Dendritic cell treated with granulocyte-macrophage colony-stimulating factor and Interleukin-4, amounts not matched to agents 40 ng/mL and 50 ng/mL, for 4 days (primary cell): ENCODE measurements around the gene TTC36.
"Not testable (repeated sequence)": the region's sequence is repeated elsewhere in the genome, so short reads cannot be mapped to it uniquely, and the experiment has no call there.

Experiments
- H3K27ac Mint-ChIP-seq: one replicate; pipeline ENCODE4 v1.8.0; 2022; ENCODE audit warnings: mild to moderate bottlenecking, mixed read lengths
- H3K27me3 Mint-ChIP-seq: one replicate; pipeline ENCODE4 v1.8.0; 2022; ENCODE audit warnings: mild to moderate bottlenecking, mixed read lengths
- H3K36me3 Mint-ChIP-seq: one replicate; pipeline ENCODE4 v1.8.0; 2022; ENCODE audit warnings: low read depth, mixed read lengths
- H3K4me1 Mint-ChIP-seq: one replicate; pipeline ENCODE4 v1.8.0; 2022; ENCODE audit warnings: low read depth, mixed read lengths
- H3K4me3 Mint-ChIP-seq: one replicate; pipeline ENCODE4 v1.8.0; 2022; ENCODE audit warnings: mild to moderate bottlenecking, moderate library complexity, mixed read lengths
- H3K9me3 Mint-ChIP-seq: one replicate; pipeline ENCODE4 v1.8.0; 2022; ENCODE audit warnings: mixed read lengths
- intact Hi-C: fragments of 100-400 bp; cut with micrococcal nuclease; formaldehyde crosslinking; loops from one replicate; pipeline ENCODE4 v1.15.0; 2022

TTC36 gene

GRCh38 chr11:118527109-118527508 is at the start of gene TTC36:
TTC36 (plus strand) TSS chr11:118527474; CDS start chr11:118527495, 21 bp downstream.
- no peak within 1 kb of the TSS for H3K4me3 Mint-ChIP-seq
- H3K27me3 Mint-ChIP-seq = peaks cover 38% of the 10 kb centered on the region
- H3K4me1 Mint-ChIP-seq = peaks cover 58% of the 10 kb centered on the region
- peaks cover 32% of the 10 kb centered on the region for H3K36me3 Mint-ChIP-seq
- H3K9me3 Mint-ChIP-seq = no peaks in the 10 kb centered on the region
- intact Hi-C loops = no loop called here
- no peak within 1 kb of the TSS for H3K27ac Mint-ChIP-seq

- not testable (repeated sequence) for H3K4me3 Mint-ChIP-seq, H3K27me3 Mint-ChIP-seq, H3K9me3 Mint-ChIP-seq, H3K4me1 Mint-ChIP-seq, H3K27ac Mint-ChIP-seq
- intact Hi-C loops = loop anchor here (10.0 kb wide), 2 partner anchors 46 to 326 kb away; partner anchors contain the start of genes KMT2A and SCN4B
- peaks cover 95% of the 10 kb centered on the region for H3K36me3 Mint-ChIP-seq
Measured at GRCh38 chr11:118481238-118481637, 46.0 kb upstream of the TTC36 start.

DNA sequence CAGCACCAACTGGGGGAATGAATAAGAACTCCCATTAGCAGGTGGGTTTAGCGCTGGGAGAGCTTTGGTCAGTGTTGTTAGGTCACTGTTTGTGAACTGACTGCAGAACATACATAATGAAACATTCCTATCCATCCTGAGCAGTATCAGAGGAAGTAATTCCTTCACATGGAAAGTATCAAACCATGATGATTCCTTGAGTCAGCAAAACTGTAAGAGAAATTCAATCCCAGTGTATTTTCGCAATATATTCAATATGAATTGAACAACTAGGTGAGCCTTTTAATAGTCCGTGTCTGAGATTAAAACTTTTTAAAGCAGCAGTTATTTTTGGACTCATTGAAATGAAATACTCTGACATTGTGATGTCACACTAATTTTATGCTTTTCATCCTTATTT is 42.9 kb upstream of the TTC36 start:
- Mint-ChIP-seq H3K4me3 (no peak overlapping the region), H3K4me1 (no peaks in the 10 kb centered on the region), H3K36me3 (peaks cover 86% of the 10 kb centered on the region), H3K27ac (no peak overlapping the region), H3K27me3 (no peaks in the 10 kb centered on the region), H3K9me3 (no peaks in the 10 kb centered on the region)
- intact Hi-C loops = loop anchor here (10.0 kb wide), 2 partner anchors 50 to 330 kb away; partner anchors contain the start of genes KMT2A and SCN4B

DNA sequence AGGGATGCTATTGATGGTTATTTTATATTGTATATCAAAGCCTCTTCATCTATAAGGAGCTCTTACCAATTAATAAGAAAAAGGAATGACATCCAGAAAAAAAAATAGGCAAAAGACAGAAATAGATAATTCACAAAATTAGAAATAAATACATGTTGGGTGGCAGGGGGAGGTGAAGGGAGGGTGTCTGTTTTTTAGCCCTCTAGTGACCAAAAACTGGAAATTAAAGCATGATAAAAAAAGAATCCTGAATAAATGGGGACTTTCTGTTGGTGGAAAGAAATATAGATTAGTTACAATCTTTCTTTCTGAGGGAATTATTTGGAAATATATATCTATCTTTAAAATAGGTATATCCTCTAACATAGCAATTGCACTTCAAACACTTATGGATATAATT is 42.0 kb upstream of the TTC36 start:
- Mint-ChIP-seq H3K9me3 (no peaks in the 10 kb centered on the region), H3K27ac (no peak overlapping the region), H3K4me3 (no peak overlapping the region), H3K4me1 (no peaks in the 10 kb centered on the region), H3K36me3 (peaks cover 88% of the 10 kb centered on the region), H3K27me3 (no peaks in the 10 kb centered on the region)
- intact Hi-C loops = loop anchor here (10.0 kb wide), 2 partner anchors 50 to 330 kb away; partner anchors contain the start of genes KMT2A and SCN4B

DNA sequence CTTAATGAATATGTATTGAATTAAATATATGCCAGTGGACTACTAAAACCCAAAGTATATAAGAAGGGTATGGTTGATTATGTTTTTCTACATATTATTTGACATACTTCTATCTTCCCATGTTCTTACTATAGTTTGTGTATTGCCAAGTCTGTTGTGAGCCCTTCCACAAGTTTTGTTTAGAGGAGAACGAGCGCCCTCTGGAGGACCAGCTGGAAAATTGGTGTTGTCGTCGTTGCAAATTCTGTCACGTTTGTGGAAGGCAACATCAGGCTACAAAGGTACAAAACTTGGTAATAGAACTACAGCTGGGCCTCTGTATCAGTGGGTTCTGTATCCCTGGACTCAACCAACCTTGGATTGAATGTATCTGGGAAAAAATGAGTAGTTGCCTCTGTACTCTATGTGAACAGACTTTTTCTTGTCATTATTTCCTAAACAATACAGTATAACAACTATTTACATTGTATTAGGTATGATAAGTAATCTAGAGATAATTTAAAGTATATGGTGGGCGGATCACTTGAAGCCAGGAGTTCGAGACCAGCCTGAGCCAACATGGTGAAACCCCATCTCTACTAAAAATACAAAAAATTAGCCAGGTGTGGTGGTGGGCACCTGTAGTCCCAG is 38.7 kb upstream of the TTC36 start:
- H3K4me3 Mint-ChIP-seq = no peak overlapping the region
- no peak overlapping the region for H3K27ac Mint-ChIP-seq
- no peaks in the 10 kb centered on the region for H3K4me1 Mint-ChIP-seq
- H3K27me3 Mint-ChIP-seq = no peaks in the 10 kb centered on the region
- intact Hi-C loops = loop anchor here (2.0 to 10.0 kb wide), 3 partner anchors 54 to 334 kb away; partner anchors contain the start of genes ATP5MG, KMT2A and SCN4B
- peaks cover 81% of the 10 kb centered on the region for H3K36me3 Mint-ChIP-seq
- no peaks in the 10 kb centered on the region for H3K9me3 Mint-ChIP-seq

- no peak overlapping the region for H3K4me3 Mint-ChIP-seq
- no peaks in the 10 kb centered on the region for H3K27me3 Mint-ChIP-seq
- H3K36me3 Mint-ChIP-seq = peaks cover 80% of the 10 kb centered on the region
- intact Hi-C loops = no loop called here
- H3K27ac Mint-ChIP-seq = no peak overlapping the region
- no peaks in the 10 kb centered on the region for H3K9me3 Mint-ChIP-seq
- no peaks in the 10 kb centered on the region for H3K4me1 Mint-ChIP-seq
Measured at GRCh38 chr11:118491041-118491440, 36.2 kb upstream of the TTC36 start.

DNA sequence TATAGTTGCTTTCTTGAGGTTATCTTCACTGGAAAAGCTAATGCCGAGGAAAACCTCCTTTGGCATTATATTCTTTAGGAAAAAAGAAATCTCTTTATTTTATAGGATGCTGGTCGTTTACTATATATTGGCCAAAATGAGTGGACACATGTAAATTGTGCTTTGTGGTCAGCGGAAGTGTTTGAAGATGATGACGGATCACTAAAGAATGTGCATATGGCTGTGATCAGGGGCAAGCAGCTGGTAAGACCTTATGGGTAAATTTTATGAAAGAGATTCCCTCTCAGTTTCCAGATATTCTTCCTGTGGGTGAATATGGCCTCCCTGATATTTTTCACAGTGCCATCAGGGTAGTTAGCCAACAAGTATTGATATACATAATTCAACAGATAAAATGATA is 29.4 kb upstream of the TTC36 start:
- no peaks in the 10 kb centered on the region for H3K9me3 Mint-ChIP-seq
- H3K36me3 Mint-ChIP-seq = peaks cover 93% of the 10 kb centered on the region
- intact Hi-C loops = loop anchor here (5.0 kb wide), 1 partner anchor 116 kb away; no protein-coding TSS in a partner anchor
- no peaks in the 10 kb centered on the region for H3K4me1 Mint-ChIP-seq
- no peak overlapping the region for H3K4me3 Mint-ChIP-seq
- H3K27ac Mint-ChIP-seq = no peak overlapping the region
- no peaks in the 10 kb centered on the region for H3K27me3 Mint-ChIP-seq

GRCh38 chr11:118503216-118503615 is 24.1 kb upstream of the TTC36 start:
- no peak overlapping the region for H3K4me3 Mint-ChIP-seq
- intact Hi-C loops = no loop called here
- H3K9me3 Mint-ChIP-seq = no peaks in the 10 kb centered on the region
- H3K36me3 Mint-ChIP-seq = peaks cover 96% of the 10 kb centered on the region
- no peaks in the 10 kb centered on the region for H3K4me1 Mint-ChIP-seq
- H3K27ac Mint-ChIP-seq = no peak overlapping the region
- H3K27me3 Mint-ChIP-seq = no peaks in the 10 kb centered on the region

GRCh38 chr11:118511601-118512000 is 15.7 kb upstream of the TTC36 start:
- Mint-ChIP-seq H3K4me1 (no peaks in the 10 kb centered on the region), H3K4me3 (no peak overlapping the region), H3K9me3 (no peaks in the 10 kb centered on the region), H3K36me3 (peaks cover 86% of the 10 kb centered on the region), H3K27me3 (no peaks in the 10 kb centered on the region), H3K27ac (no peak overlapping the region)
- intact Hi-C loops = no loop called here

GRCh38 chr11:118514103-118514502 is 13.2 kb upstream of the TTC36 start:
- Mint-ChIP-seq H3K27me3 (no peaks in the 10 kb centered on the region), H3K27ac (no peak overlapping the region), H3K9me3 (no peaks in the 10 kb centered on the region), H3K4me3 (no peak overlapping the region), H3K36me3 (peaks cover 85% of the 10 kb centered on the region), H3K4me1 (no peaks in the 10 kb centered on the region)
- intact Hi-C loops = no loop called here

- H3K4me3 Mint-ChIP-seq = no peak overlapping the region
- H3K9me3 Mint-ChIP-seq = no peaks in the 10 kb centered on the region
- H3K4me1 Mint-ChIP-seq = peaks cover 23% of the 10 kb centered on the region
- intact Hi-C loops = no loop called here
- no peak overlapping the region for H3K27ac Mint-ChIP-seq
- no peaks in the 10 kb centered on the region for H3K27me3 Mint-ChIP-seq
- H3K36me3 Mint-ChIP-seq = peaks cover 82% of the 10 kb centered on the region
Measured at GRCh38 chr11:118519549-118519948, 7.7 kb upstream of the TTC36 start.

- intact Hi-C loops = no loop called here
- Mint-ChIP-seq H3K27me3 (no peaks in the 10 kb centered on the region), H3K27ac (no peak overlapping the region), H3K4me1 (peaks cover 39% of the 10 kb centered on the region), H3K9me3 (no peaks in the 10 kb centered on the region), H3K4me3 (no peak overlapping the region), H3K36me3 (peaks cover 65% of the 10 kb centered on the region)
Measured at GRCh38 chr11:118521892-118522311, 5.4 kb upstream of the TTC36 start.

- Mint-ChIP-seq H3K27ac (no peak overlapping the region), H3K9me3 (no peaks in the 10 kb centered on the region), H3K4me3 (no peak overlapping the region), H3K27me3 (no peaks in the 10 kb centered on the region), H3K4me1 (peaks cover 46% of the 10 kb centered on the region), H3K36me3 (peaks cover 64% of the 10 kb centered on the region)
- intact Hi-C loops = no loop called here
Measured at GRCh38 chr11:118522571-118523072, 4.7 kb upstream of the TTC36 start.

GRCh38 chr11:118524356-118524755 is 2.9 kb upstream of the TTC36 start:
- H3K27me3 Mint-ChIP-seq = peaks cover 11% of the 10 kb centered on the region
- peaks cover 46% of the 10 kb centered on the region for H3K4me1 Mint-ChIP-seq
- H3K36me3 Mint-ChIP-seq = peaks cover 60% of the 10 kb centered on the region
- peak overlapping the region; percentile 58 for H3K27ac Mint-ChIP-seq
- no peaks in the 10 kb centered on the region for H3K9me3 Mint-ChIP-seq
- H3K4me3 Mint-ChIP-seq = no peak overlapping the region
- intact Hi-C loops = loop anchor here (2.0 kb wide), 1 partner anchor 42 kb away; no protein-coding TSS in a partner anchor
